ENCODE measurements around the gene MARVELD1. TPM values are rescaled to one million over a fixed set of nuclear protein-coding genes. Genes with fewer than 3 reads are reported as not detected.

The MARVELD1 gene
- total RNA-seq, 1 donor from 2014 or later = 37.2 TPM

DNA sequence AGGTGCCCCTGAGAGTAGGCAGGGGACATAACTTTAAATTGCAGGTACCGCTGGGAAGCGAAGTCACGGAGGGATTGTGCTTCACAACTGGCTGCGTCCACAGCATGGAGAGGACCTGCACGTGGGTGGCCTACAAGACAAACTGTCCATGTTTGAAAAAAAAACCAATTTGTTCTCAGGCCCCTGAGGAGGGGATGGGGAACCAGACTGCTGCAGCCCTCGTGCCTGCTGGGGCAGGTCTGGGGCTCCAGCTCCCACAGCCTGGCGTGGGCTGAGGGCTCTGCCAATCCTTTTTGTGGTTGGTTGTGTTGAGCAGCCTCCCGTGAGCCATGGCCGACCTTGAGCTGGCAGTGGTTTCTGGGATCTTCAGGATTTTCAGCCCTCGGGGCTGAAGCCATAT is 48.5 kb downstream of the MARVELD1 start:
- Histone ChIP-seq H3K4me3 (ENCODE audit: low read depth, low read length) (no peak overlapping the region), H3K36me3 (ENCODE audit: control insufficient read depth, insufficient read depth, low read length) (no peaks in the 10 kb centered on the region), H3K27me3 (ENCODE audit: control insufficient read depth, insufficient read depth, low read length) (no peaks in the 10 kb centered on the region)
- TF ChIP-seq, protein P1, sequence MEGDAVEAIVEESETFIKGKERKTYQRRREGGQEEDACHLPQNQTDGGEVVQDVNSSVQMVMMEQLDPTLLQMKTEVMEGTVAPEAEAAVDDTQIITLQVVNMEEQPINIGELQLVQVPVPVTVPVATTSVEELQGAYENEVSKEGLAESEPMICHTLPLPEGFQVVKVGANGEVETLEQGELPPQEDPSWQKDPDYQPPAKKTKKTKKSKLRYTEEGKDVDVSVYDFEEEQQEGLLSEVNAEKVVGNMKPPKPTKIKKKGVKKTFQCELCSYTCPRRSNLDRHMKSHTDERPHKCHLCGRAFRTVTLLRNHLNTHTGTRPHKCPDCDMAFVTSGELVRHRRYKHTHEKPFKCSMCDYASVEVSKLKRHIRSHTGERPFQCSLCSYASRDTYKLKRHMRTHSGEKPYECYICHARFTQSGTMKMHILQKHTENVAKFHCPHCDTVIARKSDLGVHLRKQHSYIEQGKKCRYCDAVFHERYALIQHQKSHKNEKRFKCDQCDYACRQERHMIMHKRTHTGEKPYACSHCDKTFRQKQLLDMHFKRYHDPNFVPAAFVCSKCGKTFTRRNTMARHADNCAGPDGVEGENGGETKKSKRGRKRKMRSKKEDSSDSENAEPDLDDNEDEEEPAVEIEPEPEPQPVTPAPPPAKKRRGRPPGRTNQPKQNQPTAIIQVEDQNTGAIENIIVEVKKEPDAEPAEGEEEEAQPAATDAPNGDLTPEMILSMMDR (IDR thresholded peaks at IDR 0.05; ENCODE audit: insufficient read depth, low read length, poor library complexity, severe bottlenecking) = no peak
- no peak for DNase-seq (ENCODE audit: low read depth)

GRCh38 chr10:97762816-97763215 is 49.3 kb downstream of the MARVELD1 start:
- Histone ChIP-seq H3K4me3 (ENCODE audit: low read depth, low read length) (no peak overlapping the region), H3K27me3 (ENCODE audit: control insufficient read depth, insufficient read depth, low read length) (no peaks in the 10 kb centered on the region), H3K36me3 (ENCODE audit: control insufficient read depth, insufficient read depth, low read length) (no peaks in the 10 kb centered on the region)
- TF ChIP-seq, protein P1 (IDR thresholded peaks at IDR 0.05; ENCODE audit: insufficient read depth, low read length, poor library complexity, severe bottlenecking) = no peak
- no peak for DNase-seq (ENCODE audit: low read depth)

- no peak for DNase-seq (ENCODE audit: low read depth)
- no peak overlapping the region for H3K4me3 ChIP-seq (ENCODE audit: low read depth, low read length)
- no peaks in the 10 kb centered on the region for H3K36me3 ChIP-seq (ENCODE audit: control insufficient read depth, insufficient read depth, low read length)
- H3K27me3 ChIP-seq (ENCODE audit: control insufficient read depth, insufficient read depth, low read length) = no peaks in the 10 kb centered on the region
- TF ChIP-seq, protein P1 (IDR thresholded peaks at IDR 0.05; ENCODE audit: insufficient read depth, low read length, poor library complexity, severe bottlenecking) = no peak
Observed at GRCh38 chr10:97763411-97763810, 49.9 kb downstream of the MARVELD1 start.

- H3K4me3 ChIP-seq (ENCODE audit: low read depth, low read length) = no peak overlapping the region
- DNase-seq (ENCODE audit: low read depth) = no peak
- TF ChIP-seq, protein P1 (IDR thresholded peaks at IDR 0.05; ENCODE audit: insufficient read depth, low read length, poor library complexity, severe bottlenecking) = no peak
- H3K36me3 ChIP-seq (ENCODE audit: control insufficient read depth, insufficient read depth, low read length) = no peaks in the 10 kb centered on the region
- no peaks in the 10 kb centered on the region for H3K27me3 ChIP-seq (ENCODE audit: control insufficient read depth, insufficient read depth, low read length)
Observed at GRCh38 chr10:97763947-97764346, 50.4 kb downstream of the MARVELD1 start.

DNA sequence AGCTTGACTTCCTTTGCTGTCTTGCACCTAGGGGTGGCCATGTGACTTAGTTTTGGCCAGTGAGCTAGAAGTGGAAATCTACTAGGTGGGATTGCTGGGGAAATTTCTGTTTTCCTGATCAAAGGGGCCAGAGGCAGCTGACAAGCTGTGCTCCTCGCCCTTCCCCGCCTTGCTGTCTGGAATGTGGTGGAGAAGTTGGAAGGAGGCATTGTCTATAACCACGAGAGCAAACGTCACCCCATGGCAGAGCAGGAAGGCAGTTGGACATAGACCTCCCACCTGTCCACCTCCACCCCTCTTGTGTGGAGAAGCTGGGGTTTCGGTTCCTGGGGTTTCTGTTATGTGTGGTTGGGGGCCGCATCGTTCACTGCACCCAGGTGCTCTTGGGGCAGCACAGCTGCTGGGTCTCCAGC is 51.0 kb downstream of the MARVELD1 start:
- Histone ChIP-seq H3K4me3 (ENCODE audit: low read depth, low read length) (no peak overlapping the region), H3K27me3 (ENCODE audit: control insufficient read depth, insufficient read depth, low read length) (peaks cover 4% of the 10 kb centered on the region), H3K36me3 (ENCODE audit: control insufficient read depth, insufficient read depth, low read length) (no peaks in the 10 kb centered on the region)
- DNase-seq (ENCODE audit: low read depth) = no peak
- TF ChIP-seq, protein P1 (IDR thresholded peaks at IDR 0.05; ENCODE audit: insufficient read depth, low read length, poor library complexity, severe bottlenecking) = no peak

DNA sequence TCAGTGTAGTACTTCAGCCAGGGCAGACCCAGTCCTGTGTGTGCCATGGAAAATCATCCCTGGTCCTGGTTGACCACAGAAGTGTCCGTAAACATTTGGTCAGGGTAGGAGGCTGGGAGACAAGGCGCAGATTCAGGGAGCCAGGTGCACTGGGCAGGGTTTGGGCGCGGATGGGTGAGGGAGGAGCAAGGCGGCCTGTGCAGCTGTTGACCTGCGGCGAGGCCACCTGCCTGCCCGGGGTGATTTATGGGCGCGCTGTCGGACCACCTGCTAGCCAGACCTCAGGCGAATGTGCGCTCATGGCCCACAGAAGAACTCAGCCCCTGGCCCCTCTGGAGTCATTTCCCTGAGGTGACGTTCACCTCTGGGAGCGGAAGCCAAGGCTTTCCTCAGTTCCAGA is 51.7 kb downstream of the MARVELD1 start:
- TF ChIP-seq, protein P1 (IDR thresholded peaks at IDR 0.05; ENCODE audit: insufficient read depth, low read length, poor library complexity, severe bottlenecking) = no peak
- Histone ChIP-seq H3K36me3 (ENCODE audit: control insufficient read depth, insufficient read depth, low read length) (no peaks in the 10 kb centered on the region), H3K27me3 (ENCODE audit: control insufficient read depth, insufficient read depth, low read length) (peaks cover 9% of the 10 kb centered on the region), H3K4me3 (ENCODE audit: low read depth, low read length) (no peak overlapping the region)
- no peak for DNase-seq (ENCODE audit: low read depth)
